H1 (cell line): ENCODE measurements around the gene MARS1. TPM values are rescaled to one million over a fixed set of nuclear protein-coding genes. Genes with fewer than 3 reads are reported as not detected.

Source experiments
- ASH2L ChIP-seq: fragments of 200-600, 300-600 bp; sonication (generic); IDR thresholded peaks from one replicate; pipeline ENCODE4 v1.7.1; 2017; ENCODE audit warnings: low read length
- CBX8 ChIP-seq: fragments of 300-800, 300-1000 bp; sonication (generic); IDR thresholded peaks from 2 replicates; pipeline ENCODE4 v1.7.1; 2016; ENCODE audit warnings: low read depth, low read length, borderline replicate concordance
- EP300 ChIP-seq, 2 experiments: IDR thresholded peaks; 1 replicate in 1 of 2; 2 replicates in 1 of 2; pipeline ENCODE4 v1.6.1; 2011 to 2012; ENCODE audit warnings: low read depth in 2 of 2, low read length in 2 of 2, mild to moderate bottlenecking in 2 of 2, borderline replicate concordance in 1 of 2, inconsistent platforms in 1 of 2, moderate library complexity in 1 of 2
- GTF2F1 ChIP-seq: IDR thresholded peaks from 2 replicates; pipeline ENCODE4 v1.6.1; 2012; ENCODE audit warnings: low read depth, low read length, improper control_type of control experiment, borderline replicate concordance
- HDAC2 ChIP-seq, 2 experiments: fragments of 300-600 bp in 1 of 2; sonication (generic) in 1 of 2; IDR thresholded peaks; 2 replicates each; pipeline ENCODE4 v1.6.1; 2011 to 2012; ENCODE audit warnings: low read depth in 2 of 2, low read length in 2 of 2, mild to moderate bottlenecking in 2 of 2, moderate library complexity in 2 of 2, borderline replicate concordance in 1 of 2, inconsistent platforms in 1 of 2
- HDAC6 ChIP-seq: IDR thresholded peaks from one replicate; pipeline ENCODE4 v1.7.1; 2012; ENCODE audit warnings: low read depth, mild to moderate bottlenecking, inconsistent platforms, low read length, moderate library complexity
- KDM1A ChIP-seq: fragments of 200-600, 300-600 bp; sonication (generic); IDR thresholded peaks from 2 replicates; pipeline ENCODE4 v1.7.1; 2016; ENCODE audit warnings: mild to moderate bottlenecking, low read length, borderline replicate concordance
- KDM4A ChIP-seq: IDR thresholded peaks from one replicate; pipeline ENCODE4 v1.7.1; 2012; ENCODE audit warnings: low read depth, mild to moderate bottlenecking, moderate library complexity, low read length, inconsistent platforms; ENCODE audit not compliant: severe bottlenecking
- MAFK ChIP-seq: IDR thresholded peaks from 2 replicates; pipeline ENCODE4 v1.6.1; 2012; ENCODE audit warnings: low read depth, mild to moderate bottlenecking, improper control_type of control experiment, low read length
- RNF2 ChIP-seq: fragments of 200-900, 300-1000 bp; sonication (generic); IDR thresholded peaks from 2 replicates; pipeline ENCODE4 v1.7.1; 2016; ENCODE audit warnings: borderline replicate concordance, low read depth, mild to moderate bottlenecking, antibody characterized with exemption, low read length; ENCODE audit not compliant: poor library complexity, severe bottlenecking; ENCODE audit errors: missing control alignments
- RXRA ChIP-seq: IDR thresholded peaks from 2 replicates; pipeline ENCODE4 v1.6.1; 2011; ENCODE audit warnings: low read depth, mild to moderate bottlenecking, low read length, moderate library complexity; ENCODE audit not compliant: insufficient read depth
- SAP30 ChIP-seq: fragments of 300-600 bp; sonication (generic); IDR thresholded peaks from 2 replicates; pipeline ENCODE4 v1.7.1; 2012; ENCODE audit warnings: low read length, moderate library complexity, mild to moderate bottlenecking, inconsistent platforms; ENCODE audit not compliant: insufficient read depth, insufficient replicate concordance
- SIN3A ChIP-seq, 2 experiments: IDR thresholded peaks in 1 of 2; conservative IDR thresholded peaks in 1 of 2; 2 replicates each; pipeline ENCODE4 v1.6.1; 2011 to 2012; ENCODE audit warnings: low read length in 2 of 2, improper control_type of control experiment in 1 of 2, low read depth in 1 of 2, mild to moderate bottlenecking in 1 of 2
- SUZ12 ChIP-seq: fragments of 200-600 bp; sonication (generic); IDR thresholded peaks from 2 replicates; pipeline ENCODE4 v1.6.1; 2012; ENCODE audit warnings: mild to moderate bottlenecking, inconsistent platforms, low read length, moderate library complexity, mixed read lengths
- TBP ChIP-seq: IDR thresholded peaks from 2 replicates; pipeline ENCODE4 v1.6.1; 2011; ENCODE audit warnings: low read depth, low read length, improper control_type of control experiment
- YY1 ChIP-seq: IDR thresholded peaks from 2 replicates; pipeline ENCODE4 v1.6.1; 2011; ENCODE audit warnings: low read depth, mild to moderate bottlenecking, low read length
- polyA plus RNA-seq, 7 experiments: library from polyadenylated mRNA; depleted of rRNA in 3 of 7; stranded (reverse) in 5 of 7; unstranded in 2 of 7; fragments of >200 nt in 5 of 7; fragments of 200-250 nt in 2 of 7; gene quantifications; 1 replicate in 5 of 7; 2 replicates in 1 of 7; 4 replicates in 1 of 7; pipeline versions ENCODE4 v1.2.1 to v1.2.3, GENCODE V29; 2011 to 2013; ENCODE audit warnings: missing spikeins in 2 of 7, mixed read lengths in 2 of 7
- total RNA-seq: library from RNA; stranded (reverse); fragmentation: NEBNext Ultra II Directional; extraction: Animal tissue kit (Norgen Biotek cat#: 25700); gene quantifications from 2 replicates; pipeline ENCODE4 v1.2.1, GENCODE V29; 2021
- TF ChIP-seq, protein P1 (sequence below), 3 experiments: IDR thresholded peaks; 1 replicate in 2 of 3; 2 replicates in 1 of 3; pipeline versions ENCODE4 v1.5.1 to v1.6.1; 2011; ENCODE audit warnings: low read length in 3 of 3, mild to moderate bottlenecking in 3 of 3, inconsistent platforms in 2 of 3, low read depth in 1 of 3, moderate library complexity in 1 of 3; ENCODE audit not compliant: insufficient read depth in 1 of 3; ENCODE audit errors: control extremely low read depth in 1 of 3
- TF ChIP-seq, protein P2 (sequence below): IDR thresholded peaks from 2 replicates; pipeline ENCODE4 v1.6.1; 2012; ENCODE audit warnings: inconsistent platforms

MARS1 gene
- total and polyA plus RNA-seq, 2 of the 8 experiments (the other 6 are each of a cell fraction or from before 2014, with no cell fraction given) = 194 to 407 TPM

DNA sequence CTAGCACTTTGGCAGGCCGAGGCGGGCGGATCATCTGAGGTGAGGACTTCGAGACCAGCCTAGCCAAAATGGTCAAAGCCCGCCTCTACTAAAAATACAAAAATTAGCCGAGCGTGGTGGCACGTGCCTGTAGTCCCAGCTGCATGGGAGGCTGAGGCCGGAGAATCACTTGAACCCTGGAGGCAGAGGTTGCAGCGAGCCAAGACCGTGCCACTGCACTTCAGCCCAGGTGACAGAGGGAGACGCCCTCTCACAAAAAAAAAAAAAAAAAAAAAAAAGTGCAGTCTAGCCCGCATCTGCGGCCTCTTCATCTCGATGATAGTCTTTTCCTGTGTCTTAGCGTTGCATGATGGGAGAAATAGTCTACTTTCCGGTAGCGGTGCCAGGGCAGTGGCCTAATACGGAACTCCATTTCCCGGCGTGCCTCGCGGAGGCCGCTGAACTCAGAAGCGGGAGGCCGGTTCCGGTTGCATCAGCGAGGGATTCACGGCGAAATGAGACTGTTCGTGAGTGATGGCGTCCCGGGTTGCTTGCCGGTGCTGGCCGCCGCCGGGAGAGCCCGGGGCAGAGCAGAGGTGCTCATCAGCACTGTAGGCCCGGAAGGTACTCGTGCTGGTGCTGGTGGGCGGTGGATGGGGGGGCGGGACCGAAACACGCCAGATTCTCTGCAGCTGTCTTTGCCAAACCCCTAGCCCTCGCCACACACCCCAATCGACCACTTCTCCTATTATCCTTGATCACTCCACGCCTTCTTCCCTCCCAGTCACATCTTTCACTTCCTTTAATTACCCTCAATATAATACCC lies at the start of gene MARS1 (continued):
- TF ChIP-seq RNF2 (no peak), CBX8 (no peak), MAFK (no peak), RXRA (no peak), HDAC2 (IDR thresholded peaks at IDR 0.05; ENCODE audit: borderline replicate concordance in 1 of 2, low read depth in 2 of 2, low read length in 2 of 2) (no peak), EP300 (IDR thresholded peaks at IDR 0.05; ENCODE audit: borderline replicate concordance in 1 of 2, low read depth in 2 of 2, low read length in 2 of 2) (no peak), GTF2F1 (no peak), KDM4A (peak; percentile 34), KDM1A (peak; percentile 94), SAP30 (no peak), SIN3A (conservative IDR thresholded peaks at IDR 0.05 in 1 of 2, IDR thresholded peaks at IDR 0.05 in 1 of 2; ENCODE audit: low read depth in 1 of 2, low read length in 2 of 2) (peak in 1 of 2 experiments; percentile 85; a peak in 1 of 4 replicates), SUZ12 (no peak), ASH2L (peak; percentile 83), TBP (peak; percentile 87), HDAC6 (no peak), YY1 (peak; percentile 80; the same call in 1 of the 2 replicates)
- TF ChIP-seq, protein P1, sequence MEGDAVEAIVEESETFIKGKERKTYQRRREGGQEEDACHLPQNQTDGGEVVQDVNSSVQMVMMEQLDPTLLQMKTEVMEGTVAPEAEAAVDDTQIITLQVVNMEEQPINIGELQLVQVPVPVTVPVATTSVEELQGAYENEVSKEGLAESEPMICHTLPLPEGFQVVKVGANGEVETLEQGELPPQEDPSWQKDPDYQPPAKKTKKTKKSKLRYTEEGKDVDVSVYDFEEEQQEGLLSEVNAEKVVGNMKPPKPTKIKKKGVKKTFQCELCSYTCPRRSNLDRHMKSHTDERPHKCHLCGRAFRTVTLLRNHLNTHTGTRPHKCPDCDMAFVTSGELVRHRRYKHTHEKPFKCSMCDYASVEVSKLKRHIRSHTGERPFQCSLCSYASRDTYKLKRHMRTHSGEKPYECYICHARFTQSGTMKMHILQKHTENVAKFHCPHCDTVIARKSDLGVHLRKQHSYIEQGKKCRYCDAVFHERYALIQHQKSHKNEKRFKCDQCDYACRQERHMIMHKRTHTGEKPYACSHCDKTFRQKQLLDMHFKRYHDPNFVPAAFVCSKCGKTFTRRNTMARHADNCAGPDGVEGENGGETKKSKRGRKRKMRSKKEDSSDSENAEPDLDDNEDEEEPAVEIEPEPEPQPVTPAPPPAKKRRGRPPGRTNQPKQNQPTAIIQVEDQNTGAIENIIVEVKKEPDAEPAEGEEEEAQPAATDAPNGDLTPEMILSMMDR (IDR thresholded peaks at IDR 0.05; ENCODE audit: control extremely low read depth in 1 of 3, insufficient read depth in 1 of 3, low read depth in 1 of 3, low read length in 3 of 3) = peak; percentile 40 to 61 (median 41)
- TF ChIP-seq, protein P2, sequence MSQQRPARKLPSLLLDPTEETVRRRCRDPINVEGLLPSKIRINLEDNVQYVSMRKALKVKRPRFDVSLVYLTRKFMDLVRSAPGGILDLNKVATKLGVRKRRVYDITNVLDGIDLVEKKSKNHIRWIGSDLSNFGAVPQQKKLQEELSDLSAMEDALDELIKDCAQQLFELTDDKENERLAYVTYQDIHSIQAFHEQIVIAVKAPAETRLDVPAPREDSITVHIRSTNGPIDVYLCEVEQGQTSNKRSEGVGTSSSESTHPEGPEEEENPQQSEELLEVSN = 0 out of 2 replicates have a peak, but pooled peaks have one; percentile 19
